PC-3 (cell line): ENCODE measurements around the gene CFLAR. TPM values are rescaled to one million over a fixed set of nuclear protein-coding genes. Genes with fewer than 3 reads are reported as not detected.

Experiments used
- ATAC-seq: fragments of 200-7000 bp; cut with Tn5 transposase; 2 replicates; pipeline ENCODE4 v1.9.1; 2020; ENCODE audit warnings: mild to moderate bottlenecking, moderate library complexity
- BruUV-seq: library from RNA; stranded (reverse); fragments of 400-500 nt; replicated peaks from 2 replicates; lab custom pipeline; 2021; lab: Mats Ljungman, UMichigan
- CTCF ChIA-PET: fragments of 300-600 bp; sonication (Branson Sonifier 250); formaldehyde crosslinking; loops from one replicate; lab custom pipeline; 2022; ENCODE audit warnings: antibody characterized with exemption; lab: Charles Lee
- POLR2A ChIA-PET: fragments of 300-600 bp; sonication (Branson Sonifier 250); formaldehyde crosslinking; loops from one replicate; lab custom pipeline; 2022; ENCODE audit warnings: antibody characterized with exemption; ENCODE audit not compliant: unreplicated experiment; lab: Charles Lee
- DNase-seq: peaks from one replicate; pipeline ENCODE4 v3.0.0-alpha.2; 2015
- H2AFZ ChIP-seq: fragments of 300-600 bp; sonication (generic); 2 replicates; pipeline ENCODE4 v1.6.0; 2016; ENCODE audit warnings: antibody characterized with exemption, low read length
- H3F3A ChIP-seq: fragments of 300-600 bp; sonication (generic); one replicate; pipeline ENCODE4 v1.6.0; 2017; ENCODE audit warnings: antibody characterized with exemption, low read length, control low read depth, mild to moderate bottlenecking; ENCODE audit not compliant: unreplicated experiment
- H3K27ac ChIP-seq: fragments of 300-600 bp; sonication (generic); 2 replicates; pipeline ENCODE4 v1.5.1; 2016; ENCODE audit warnings: mild to moderate bottlenecking, low read length
- H3K27me3 ChIP-seq: fragments of 300-600 bp; sonication (generic); 2 replicates; pipeline ENCODE4 v1.6.1; 2016; ENCODE audit warnings: low read length, mixed read lengths
- H3K36me3 ChIP-seq: fragments of 300-600 bp; sonication (generic); 2 replicates; pipeline ENCODE4 v1.6.1; 2016; ENCODE audit warnings: low read depth, mixed run types, low read length, mixed read lengths
- H3K4me1 ChIP-seq: fragments of 300-600 bp; sonication (generic); 2 replicates; pipeline ENCODE4 v1.5.1; 2016; ENCODE audit warnings: low read length; ENCODE audit not compliant: insufficient read depth
- H3K4me2 ChIP-seq: fragments of 300-600 bp; sonication (generic); 2 replicates; pipeline ENCODE4 v1.6.0; 2016; ENCODE audit warnings: low read length
- H3K4me3 ChIP-seq: fragments of 300-600 bp; sonication (generic); 2 replicates; pipeline ENCODE4 v1.5.1; 2016; ENCODE audit warnings: mild to moderate bottlenecking, low read length, mixed read lengths
- H3K79me2 ChIP-seq: fragments of 300-600 bp; sonication (generic); 2 replicates; pipeline ENCODE4 v1.6.1; 2017; ENCODE audit warnings: low read length, mixed read lengths
- H3K9ac ChIP-seq: fragments of 300-600 bp; sonication (generic); 2 replicates; pipeline ENCODE4 v1.6.0; 2016; ENCODE audit warnings: mild to moderate bottlenecking, low read length
- H3K9me2 ChIP-seq: fragments of 300-600 bp; sonication (generic); replicated peaks from 2 replicates; pipeline ENCODE4 v1.6.1; 2016; ENCODE audit warnings: mixed run types, low read length, mixed read lengths
- H3K9me3 ChIP-seq: fragments of 300-600 bp; sonication (generic); 2 replicates; pipeline ENCODE4 v1.6.1; 2016; ENCODE audit warnings: low read length, mixed read lengths
- H4K20me1 ChIP-seq: fragments of 300-600 bp; sonication (generic); 2 replicates; pipeline ENCODE4 v1.6.1; 2016; ENCODE audit warnings: low read length, mixed read lengths
- CTCF ChIP-seq: fragments of 300-600 bp; sonication (generic); conservative IDR thresholded peaks from 2 replicates; pipeline ENCODE4 v1.5.1; 2017; ENCODE audit warnings: antibody characterized with exemption, low read depth, mild to moderate bottlenecking, low read length
- EZH2 ChIP-seq: fragments of 300-600 bp; sonication (generic); IDR thresholded peaks from one replicate; pipeline ENCODE4 v1.6.1; 2017; ENCODE audit warnings: antibody characterized with exemption, mild to moderate bottlenecking, low read length; ENCODE audit not compliant: unreplicated experiment
- EZH2phosphoT487 ChIP-seq: fragments of 300-600 bp; sonication (generic); IDR thresholded peaks from 2 replicates; pipeline ENCODE4 v1.6.1; 2018; ENCODE audit warnings: mild to moderate bottlenecking, antibody characterized with exemption, low read length, borderline replicate concordance
- intact Hi-C: fragments of 100-400 bp; cut with micrococcal nuclease; formaldehyde crosslinking; loops from 2 replicates; pipeline ENCODE4 v1.9.0; 2023
- total RNA-seq: library from RNA; depleted of rRNA; stranded (reverse); fragments of >200 nt; gene quantifications from 2 replicates; pipeline ENCODE4 v1.2.3, GENCODE V29; 2014

CFLAR gene
- total RNA-seq, 1 experiment from 2014 or later, result 33.5 TPM

- ChIA-PET CTCF (no interaction called here), POLR2A (interaction anchor here (1.3 kb wide), 1 partner anchor 44 kb away, joined by 6 read pairs; the partner anchor contains the start of gene CFLAR)
- Histone ChIP-seq H3K4me3 (peak within 1 kb of the TSS; percentile 81), H3K9me3 (no peaks in the 10 kb centered on the region), H3F3A (peaks cover 5% of the 10 kb centered on the region), H2AFZ (peak within 1 kb of the TSS; percentile 95), H3K4me2 (peak within 1 kb of the TSS; percentile 93), H3K4me1 (peaks cover 24% of the 10 kb centered on the region), H3K27ac (peak within 1 kb of the TSS; percentile 84), H3K36me3 (no peaks in the 10 kb centered on the region), H3K79me2 (peaks cover 90% of the 10 kb centered on the region), H3K27me3 (no peaks in the 10 kb centered on the region), H4K20me1 (no peaks in the 10 kb centered on the region), H3K9ac (peak within 1 kb of the TSS; percentile 95), H3K9me2 (no peaks in the 10 kb centered on the region)
- no TSS peak for BruUV-seq
- intact Hi-C loops, result loop anchor here (1.0 to 5.0 kb wide), 6 partner anchors 46 to 182 kb away; partner anchors contain the start of genes NIF3L1, ORC2 and PPIL3
- ATAC-seq (peak; percentile 83), DNase-seq (peak; percentile 95)
- TF ChIP-seq EZH2phosphoT487, result no peak
- no peak for TF ChIP-seq EZH2
- no peak for TF ChIP-seq CTCF
These were observed 44.3 kb upstream of the CFLAR start, which contains the start of the genes HYCC2 and NDUFB3 for GRCh38 chr2:201071479-201072200. HYCC2 (minus strand) TSS chr2:201071671; CDS start chr2:201024009, 47,662 bp downstream. NDUFB3 (plus strand) TSS chr2:201072001; CDS start chr2:201078883, 6,882 bp downstream.

- intact Hi-C loops, result loop anchor here (1.0 to 5.0 kb wide), 2 partner anchors 160 to 183 kb away; partner anchors contain the start of genes NIF3L1 and PPIL3
- Histone ChIP-seq H3K36me3 (no peaks in the 10 kb centered on the region), H3K4me2 (peak overlapping the region; percentile 93), H3K4me1 (peaks cover 24% of the 10 kb centered on the region), H4K20me1 (no peaks in the 10 kb centered on the region), H3K9me3 (no peaks in the 10 kb centered on the region), H3K27ac (peak overlapping the region; percentile 84), H3K9ac (peak overlapping the region; percentile 95), H3K27me3 (no peaks in the 10 kb centered on the region), H3K4me3 (peak overlapping the region; percentile 81), H3F3A (peaks cover 5% of the 10 kb centered on the region), H2AFZ (peak overlapping the region; percentile 95), H3K9me2 (no peaks in the 10 kb centered on the region), H3K79me2 (peaks cover 89% of the 10 kb centered on the region)
- no peak for TF ChIP-seq EZH2phosphoT487
- TF ChIP-seq CTCF, result no peak
- TF ChIP-seq EZH2, result no peak
- DNase-seq (no peak), ATAC-seq (peak; percentile 2; the same call in 1 of the 2 replicates)
- POLR2A ChIA-PET, result no interaction called here
- CTCF ChIA-PET, result no interaction called here
- TSS peak; percentile 85 for BruUV-seq
These were observed 43.8 kb upstream of the CFLAR start for GRCh38 chr2:201072201-201072530.
